Liver (tissue), 10 donors: Measurements from ENCODE around the gene ZBTB26. TPM values are rescaled to one million over a fixed set of nuclear protein-coding genes. Genes with fewer than 3 reads are reported as not detected.
A peak's percentile ranks its signal among the peaks of the same experiment; 100 is the strongest.

Source experiments
- DNase-seq: peaks from one replicate; pipeline ENCODE4 v3.0.0-alpha.2; 2017; ENCODE audit warnings: low spot score
- H3K27ac ChIP-seq, 2 donors: one replicate each; pipeline ENCODE4 v1.7.0; 2013; ENCODE audit warnings: inconsistent platforms in 2 of 2, low read length in 2 of 2, control low read depth in 1 of 2, low read depth in 1 of 2, mild to moderate bottlenecking in 1 of 2
- H3K27me3 ChIP-seq, 4 donors: one replicate each; pipeline versions ENCODE4 v1.6.1 to v1.7.0; 2013; ENCODE audit warnings: low read length in 3 of 4, inconsistent platforms in 1 of 4, mild to moderate bottlenecking in 1 of 4, moderate library complexity in 1 of 4; ENCODE audit not compliant: control insufficient read depth in 4 of 4, insufficient read depth in 4 of 4
- H3K36me3 ChIP-seq, 4 donors: one replicate each; pipeline versions ENCODE4 v1.6.1 to v1.7.0; 2013; ENCODE audit warnings: low read length in 3 of 4, mild to moderate bottlenecking in 3 of 4, low read depth in 1 of 4, moderate library complexity in 1 of 4; ENCODE audit not compliant: control insufficient read depth in 4 of 4, insufficient read depth in 3 of 4
- H3K4me1 ChIP-seq, 4 donors: one replicate each; pipeline versions ENCODE4 v1.6.1 to v1.7.0; 2013; ENCODE audit warnings: low read length in 3 of 4, mild to moderate bottlenecking in 3 of 4, moderate library complexity in 1 of 4; ENCODE audit not compliant: control insufficient read depth in 4 of 4, insufficient read depth in 4 of 4
- H3K4me3 ChIP-seq, 3 donors: one replicate each; pipeline versions ENCODE4 v1.6.1 to v1.7.0; 2013; ENCODE audit warnings: low read length in 3 of 3, control low read depth in 1 of 3, low read depth in 1 of 3, mild to moderate bottlenecking in 1 of 3
- H3K9ac ChIP-seq, 2 donors: one replicate each; pipeline ENCODE4 v1.7.0; 2013; ENCODE audit warnings: low read length in 2 of 2, mild to moderate bottlenecking in 2 of 2, moderate library complexity in 2 of 2, control low read depth in 1 of 2, low read depth in 1 of 2
- H3K9me3 ChIP-seq, 4 donors: one replicate each; pipeline versions ENCODE4 v1.6.1 to v1.7.0; 2013; ENCODE audit warnings: low read length in 3 of 4; ENCODE audit not compliant: control insufficient read depth in 4 of 4
- CTCF ChIP-seq: fragments of 150-350 bp; IDR thresholded peaks from 2 replicates; pipeline ENCODE4 v1.5.1; 2017; ENCODE audit warnings: improper control_type of control experiment, low read depth, low read length; ENCODE audit not compliant: missing input control
- SP1 ChIP-seq: IDR thresholded peaks from 2 replicates; pipeline ENCODE4 v1.6.1; 2018; ENCODE audit warnings: antibody characterized with exemption, mild to moderate bottlenecking
- TAF1 ChIP-seq: conservative IDR thresholded peaks from 2 replicates; pipeline ENCODE4 v1.6.1; 2016; ENCODE audit warnings: antibody characterized with exemption, mild to moderate bottlenecking
- WGBS: extraction: QIAGEN DNeasy Blood & Tissue Kit; methylation state at CpG from one replicate; pipeline ENCODE4 v1.1.7; 2013; 5-methylcytosine and 5-hydroxymethylcytosine counted together
- polyA plus RNA-seq, 2 donors: library from polyadenylated mRNA; stranded (reverse) in 1 of 2; unstranded in 1 of 2; fragments of 200-250 nt in 1 of 2; fragments of >200 nt in 1 of 2; fragmentation: Nextera tagmentation in 1 of 2; extraction: Ambion mirVana in 1 of 2; gene quantifications; one replicate each; pipeline versions ENCODE4 v1.2.1 to v1.2.3, GENCODE V29; 2013 to 2015
- small RNA-seq: library from RNA; depleted of rRNA; stranded (forward); fragments of <200 nt; gene quantifications from one replicate; pipeline ENCODE3, GENCODE V24; 2014
- total RNA-seq, 2 donors: library from RNA; depleted of rRNA; stranded (reverse); fragments of >200 nt; gene quantifications; one replicate each; pipeline ENCODE4 v1.2.3, GENCODE V29; 2014
- donor health status: healthy.
- donor health status: healthy.
- donor health status: healthy.
- donor health status: healthy.
- donor health status: healthy.

ZBTB26 gene
- total and polyA plus RNA-seq, 4 donors, result 0.63 to 3.3 (median 1.3) TPM

DNA sequence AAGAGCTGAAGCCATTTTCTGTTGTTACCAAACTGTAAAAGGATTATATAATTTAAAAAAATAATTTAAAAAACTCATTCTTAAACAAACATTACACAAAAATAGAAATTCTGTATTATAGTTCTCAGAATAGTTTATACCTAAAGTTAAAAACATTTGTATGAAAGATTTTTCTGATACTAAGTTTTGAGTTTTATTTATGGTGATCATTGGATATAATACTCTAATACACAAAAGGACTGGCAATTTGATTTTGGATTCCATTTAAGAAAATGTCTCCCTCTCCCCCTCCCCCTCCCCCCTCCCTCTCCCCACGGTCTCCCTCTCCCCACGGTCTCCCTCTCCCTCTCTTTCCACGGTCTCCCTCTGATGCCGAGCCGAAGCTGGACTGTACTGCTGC, 65.2 kb downstream of the ZBTB26 start:
- no CpG with 5 or more reads among the region's 5 CpGs for WGBS
- Histone ChIP-seq H3K4me1 (no peaks in the 10 kb centered on the region), H3K27ac (no peak overlapping the region), H3K9ac (no peak overlapping the region), H3K9me3 (no peaks in the 10 kb centered on the region), H3K36me3 (peaks cover 5 to 14% (median 9%) of the 10 kb centered on the region in 4 donors), H3K27me3 (no peaks in the 10 kb centered on the region), H3K4me3 (no peak overlapping the region)
- no peak for TF ChIP-seq CTCF
- no peak for TF ChIP-seq TAF1
- TF ChIP-seq SP1, result no peak
- DNase-seq, result no peak

Small RNA genes lying within 50 kb of the gene (small RNA-seq; reads per million reads assigned to genes)
- gene RNY1P15, result not detected
- 1,623 reads per million, percentile 99 among the genes with 10 or more reads in this experiment for gene SNORD90

Other genes with a start within 250 kb of the ZBTB26 start
- not detected for gene OR1L4, start 207.5 kb downstream of the ZBTB26 start, total RNA-seq
- not detected for gene OR1L4, start 207.5 kb downstream of the ZBTB26 start, polyA plus RNA-seq
- gene OR1L6, start 189.2 kb downstream of the ZBTB26 start, total RNA-seq, result not detected
- not detected for gene OR1L6, start 189.2 kb downstream of the ZBTB26 start, polyA plus RNA-seq
- not detected for gene OR5C1, start 142.6 kb downstream of the ZBTB26 start, total RNA-seq
- not detected for gene OR5C1, start 142.6 kb downstream of the ZBTB26 start, polyA plus RNA-seq
- gene OR1K1, start 131.4 kb downstream of the ZBTB26 start, total RNA-seq, result not detected
- gene OR1K1, start 131.4 kb downstream of the ZBTB26 start, polyA plus RNA-seq, result not detected
- 10 to 100 TPM in 1 of 2 donors, 1 to 10 TPM in 1; 6.9 to 15.2 TPM for gene PDCL, start 102.9 kb downstream of the ZBTB26 start, total RNA-seq
- gene PDCL, start 102.9 kb downstream of the ZBTB26 start, polyA plus RNA-seq, result 1 to 10 TPM; 3.0 to 3.8 TPM
- gene RC3H2, start 26.2 kb downstream of the ZBTB26 start, total RNA-seq, result 10 to 100 TPM; 23.3 to 26.4 TPM
- gene RC3H2, start 26.2 kb downstream of the ZBTB26 start, polyA plus RNA-seq, result 10 to 100 TPM in 1 of 2 donors, 1 to 10 TPM in 1; 5.9 to 10.5 TPM
- gene ZBTB6, start 18.2 kb downstream of the ZBTB26 start, total RNA-seq, result 1 to 10 TPM; 5.1 to 7.1 TPM
- gene ZBTB6, start 18.2 kb downstream of the ZBTB26 start, polyA plus RNA-seq, result 1 to 10 TPM in 1 of 2 donors, under 1 TPM in 1; 0.92 to 1.5 TPM
- 10 to 100 TPM; 16.3 to 25.7 TPM for gene RABGAP1, start 9.5 kb upstream of the ZBTB26 start, total RNA-seq
- 1 to 10 TPM; 3.8 to 4.6 TPM for gene RABGAP1, start 9.5 kb upstream of the ZBTB26 start, polyA plus RNA-seq
- gene GPR21, start 102.2 kb upstream of the ZBTB26 start, total RNA-seq, result under 1 TPM in 1 of 2 donors, not detected in 1; 0.67 TPM
- under 1 TPM in 1 of 2 donors, not detected in 1; 0.07 TPM for gene GPR21, start 102.2 kb upstream of the ZBTB26 start, polyA plus RNA-seq